K562 (cell line): Measurements from ENCODE around the gene PMP22. TPM values are rescaled to one million over a fixed set of nuclear protein-coding genes. Genes with fewer than 3 reads are reported as not detected.

Experiments used
- ATAC-seq: fragments of 200-7000 bp; cut with Tn5 transposase; 3 replicates; pipeline ENCODE4 v1.9.1; 2020; ENCODE audit warnings: moderate library complexity
- BruUV-seq: library from RNA; stranded (reverse); fragments of 400-500 nt; replicated peaks from 2 replicates; lab custom pipeline; 2021; lab: Mats Ljungman, UMichigan
- CTCF ChIA-PET: fragments of 300-600 bp; formaldehyde crosslinking; extraction: SDS; loops from one replicate; lab custom pipeline; 2021; ENCODE audit warnings: low intra/inter-chr PET ratio; lab: Yijun Ruan, JAX
- POLR2A ChIA-PET: fragments of 300-600, 350-650 bp; sonication (Branson Sonifier 250); formaldehyde crosslinking; extraction: SDS; loops from one replicate; lab custom pipeline; 2021; ENCODE audit warnings: antibody characterized with exemption, inconsistent platforms; lab: Yijun Ruan, JAX
- DNase-seq, 4 experiments: peaks; one replicate each; pipeline versions ENCODE4 v3.0.0 to v3.0.0-alpha.2; 2011 to 2018; ENCODE audit warnings: low spot score in 3 of 4, mixed read lengths in 3 of 4; ENCODE audit errors: extremely low read depth in 1 of 4
- FAIRE-seq: peaks from 2 replicates; lab custom pipeline; 2011; peaks lifted over from hg19 to GRCh38; lab: Jason Lieb, UNC
- H2AFZ ChIP-seq: 2 replicates; pipeline ENCODE4 v1.6.0; 2011; ENCODE audit warnings: low read depth, low read length, control low read depth, inconsistent platforms
- H3K27ac ChIP-seq: fragments of 200-600 bp; 3 replicates; pipeline ENCODE4 v1.8.0; 2011; ENCODE audit warnings: low read depth, mild to moderate bottlenecking, control low read depth, inconsistent platforms, low read length, moderate library complexity, mixed read lengths; ENCODE audit errors: extremely low read depth
- H3K27me3 ChIP-seq, 2 experiments: fragments of 300-600 bp in 1 of 2; 2 replicates in 1 of 2; 3 replicates in 1 of 2; pipeline versions ENCODE4 v1.6.0 to v1.8.0; 2011; ENCODE audit warnings: inconsistent platforms in 2 of 2, low read length in 2 of 2, mild to moderate bottlenecking in 1 of 2, mixed read lengths in 1 of 2, moderate library complexity in 1 of 2; ENCODE audit not compliant: control insufficient read depth in 2 of 2, insufficient read depth in 2 of 2
- H3K36me3 ChIP-seq: fragments of 300-600 bp; 3 replicates; pipeline ENCODE4 v1.8.0; 2011; ENCODE audit warnings: mild to moderate bottlenecking, low read length, inconsistent platforms; ENCODE audit not compliant: control insufficient read depth, insufficient read depth
- H3K4me1 ChIP-seq, 2 experiments: fragments of 200-600 bp in 1 of 2; replicated peaks in 1 of 2; 2 replicates in 1 of 2; 3 replicates in 1 of 2; pipeline versions ENCODE4 v1.5.1 to v1.8.0; 2011; ENCODE audit warnings: inconsistent platforms in 2 of 2, low read length in 2 of 2, mild to moderate bottlenecking in 1 of 2, mixed read lengths in 1 of 2, moderate library complexity in 1 of 2; ENCODE audit not compliant: control insufficient read depth in 2 of 2, insufficient read depth in 2 of 2
- H3K4me2 ChIP-seq: 2 replicates; pipeline ENCODE4 v1.6.1; 2011; ENCODE audit warnings: low read length, control low read depth, inconsistent platforms, mixed read lengths; ENCODE audit not compliant: insufficient read depth
- H3K4me3 ChIP-seq: fragments of 200-600 bp; sonication (generic), shearing (Covaris generic); 2 replicates; pipeline ENCODE4 v1.5.1; 2016; ENCODE audit warnings: control low read depth, inconsistent platforms
- H3K79me2 ChIP-seq: fragments of 200-600 bp; 3 replicates; pipeline ENCODE4 v1.8.0; 2011; ENCODE audit warnings: low read length, inconsistent platforms; ENCODE audit not compliant: control insufficient read depth, insufficient read depth
- H3K9ac ChIP-seq, 2 experiments: 2 replicates each; pipeline versions ENCODE4 v1.6.0 to v1.6.1; 2011; ENCODE audit warnings: low read depth in 2 of 2, low read length in 2 of 2, control low read depth in 1 of 2, inconsistent platforms in 1 of 2, mild to moderate bottlenecking in 1 of 2, mixed read lengths in 1 of 2; ENCODE audit not compliant: insufficient read depth in 1 of 2
- H3K9me1 ChIP-seq: one replicate; pipeline ENCODE4 v1.6.0; 2011; ENCODE audit warnings: inconsistent platforms, mild to moderate bottlenecking, low read length, moderate library complexity; ENCODE audit not compliant: control insufficient read depth, insufficient read depth
- H3K9me3 ChIP-seq: replicated peaks from 2 replicates; pipeline ENCODE4 v1.5.1; 2011; ENCODE audit warnings: low read depth, low read length, inconsistent platforms; ENCODE audit not compliant: control insufficient read depth, insufficient read depth
- H4K20me1 ChIP-seq: replicated peaks from 2 replicates; pipeline ENCODE4 v1.6.1; 2011; ENCODE audit warnings: low read length, inconsistent platforms, mixed read lengths; ENCODE audit not compliant: control insufficient read depth, insufficient read depth
- ARID3A ChIP-seq: IDR thresholded peaks from 2 replicates; pipeline ENCODE4 v1.6.1; 2012; ENCODE audit warnings: low read depth, low read length, improper control_type of control experiment, borderline replicate concordance
- CBFA2T2 ChIP-seq: fragments of 450-650 bp; conservative IDR thresholded peaks from 2 replicates; pipeline ENCODE4 v1.6.1; 2017; ENCODE audit warnings: mild to moderate bottlenecking
- CBX3 ChIP-seq, 2 experiments: IDR thresholded peaks; 1 replicate in 1 of 2; 2 replicates in 1 of 2; pipeline ENCODE4 v1.6.1; 2012; ENCODE audit warnings: inconsistent platforms in 2 of 2, low read length in 2 of 2, borderline replicate concordance in 1 of 2, control low read depth in 1 of 2
- CREB3 ChIP-seq: fragments of 450-650 bp; conservative IDR thresholded peaks from 2 replicates; pipeline ENCODE4 v1.6.1; 2016; ENCODE audit warnings: missing genetic modification characterization, low read depth, mild to moderate bottlenecking, missing compliant biosample characterization, moderate library complexity
- ESRRB ChIP-seq: fragments of 250-450 bp; sonication (Bioruptor Pico); IDR thresholded peaks from 2 replicates; pipeline ENCODE4 v1.5.0; 2020; ENCODE audit warnings: mild to moderate bottlenecking, moderate library complexity, borderline replicate concordance
- ETS1 ChIP-seq: conservative IDR thresholded peaks from 2 replicates; pipeline ENCODE4 v1.6.1; 2011; ENCODE audit warnings: low read depth, mild to moderate bottlenecking, low read length; ENCODE audit not compliant: control insufficient read depth
- MEF2A ChIP-seq: IDR thresholded peaks from 2 replicates; pipeline ENCODE4 v1.6.1; 2011; ENCODE audit warnings: low read depth, mild to moderate bottlenecking, low read length, moderate library complexity; ENCODE audit not compliant: control insufficient read depth
- NFE2L1 ChIP-seq: fragments of 450-650 bp; IDR thresholded peaks from 2 replicates; pipeline ENCODE4 v1.6.1; 2016; ENCODE audit warnings: missing genetic modification characterization, low read depth, mild to moderate bottlenecking, missing compliant biosample characterization, moderate library complexity, borderline replicate concordance
- PHF21A ChIP-seq: fragments of 450-650 bp; IDR thresholded peaks from 2 replicates; pipeline ENCODE4 v1.6.1; 2017; ENCODE audit warnings: low read depth, borderline replicate concordance
- POLR2AphosphoS5 ChIP-seq: IDR thresholded peaks from 2 replicates; pipeline ENCODE4 v1.6.1; 2011; ENCODE audit warnings: mild to moderate bottlenecking, low read depth, low read length, moderate library complexity; ENCODE audit not compliant: control insufficient read depth, insufficient read depth
- PTBP1 ChIP-seq: fragments of 200-400 bp; formaldehyde crosslinking; IDR thresholded peaks from 2 replicates; pipeline ENCODE4 v1.6.1; 2017; ENCODE audit warnings: low read depth, low read length
- SRF ChIP-seq, 2 experiments: fragments of 250-450, 450-650 bp in 1 of 2; sonication (Bioruptor Pico) in 1 of 2; sonication (generic) in 1 of 2; formaldehyde crosslinking; IDR thresholded peaks; 2 replicates each; pipeline versions ENCODE4 v1.5.0 to v1.5.1; 2020 to 2022; ENCODE audit warnings: mild to moderate bottlenecking in 1 of 2, missing genetic modification reagents in 1 of 2
- ZBTB2 ChIP-seq: fragments of 450-650 bp; IDR thresholded peaks from 2 replicates; pipeline ENCODE4 v1.6.1; 2016; ENCODE audit warnings: antibody characterized with exemption
- ZNF121 ChIP-seq: sonication (generic); formaldehyde crosslinking; conservative IDR thresholded peaks from 2 replicates; pipeline ENCODE4 v1.8.0; 2022; ENCODE audit warnings: missing genetic modification reagents
- ZNF253 ChIP-seq: fragments of 250-450 bp; sonication (Bioruptor Pico); conservative IDR thresholded peaks from 2 replicates; pipeline ENCODE4 v1.6.1; 2021; ENCODE audit warnings: mild to moderate bottlenecking
- WGBS: fragments of 100-300 bp; shearing (Covaris generic); methylation state at CpG from one replicate; pipeline ENCODE4 v1.1.6; 2016; ENCODE audit warnings: low coverage, mixed read lengths; ENCODE audit not compliant: insufficient coverage; ENCODE audit errors: missing lambda C conversion rate; 5-methylcytosine and 5-hydroxymethylcytosine counted together
- in situ Hi-C: fragments of 300-500 bp; cut with MboI; formaldehyde crosslinking; loops from 4 replicates; pipeline ENCODE4 v1.15.0; 2018; ENCODE audit warnings: inconsistent platforms, mixed read lengths
- intact Hi-C: fragments of 100-400 bp; cut with micrococcal nuclease; formaldehyde crosslinking; loops from 2 replicates; pipeline ENCODE4 v1.14.2; 2022
- polyA plus RNA-seq, 8 experiments: library from polyadenylated mRNA; depleted of rRNA in 4 of 8; stranded (reverse) in 5 of 8; unstranded in 3 of 8; fragments of >200 nt; fragmentation: Nextera tagmentation in 2 of 8; fragmentation: Illumina TruSeq in 1 of 8; extraction: Ambion mirVana in 2 of 8; extraction: Trizol in 1 of 8; gene quantifications; 2 replicates each; pipeline versions ENCODE4 v1.2.1 to v1.2.3, GENCODE V29; 2011 to 2014; ENCODE audit warnings: inconsistent platforms in 1 of 8, missing spikeins in 1 of 8
- total RNA-seq, 7 experiments: library from RNA; depleted of rRNA in 6 of 7; stranded (reverse); fragments of >200 nt in 6 of 7; fragmentation: Illumina TruSeq in 2 of 7; extraction: Trizol in 2 of 7; gene quantifications; 2 replicates each; pipeline versions ENCODE4 v1.2.1 to v1.2.3, GENCODE V29; 2011 to 2021; ENCODE audit warnings: low replicate concordance in 1 of 7
- TF ChIP-seq, protein P1 (sequence below): IDR thresholded peaks from 2 replicates; pipeline ENCODE4 v1.6.1; 2011; ENCODE audit not compliant: insufficient read length; ENCODE audit errors: extremely low read depth

Gene PMP22
- total and polyA plus RNA-seq, 9 of the 15 experiments (the other 6 are each of a cell fraction or from before 2014, with no cell fraction given), result 12.6 to 62.3 (median 25.8) TPM

DNA sequence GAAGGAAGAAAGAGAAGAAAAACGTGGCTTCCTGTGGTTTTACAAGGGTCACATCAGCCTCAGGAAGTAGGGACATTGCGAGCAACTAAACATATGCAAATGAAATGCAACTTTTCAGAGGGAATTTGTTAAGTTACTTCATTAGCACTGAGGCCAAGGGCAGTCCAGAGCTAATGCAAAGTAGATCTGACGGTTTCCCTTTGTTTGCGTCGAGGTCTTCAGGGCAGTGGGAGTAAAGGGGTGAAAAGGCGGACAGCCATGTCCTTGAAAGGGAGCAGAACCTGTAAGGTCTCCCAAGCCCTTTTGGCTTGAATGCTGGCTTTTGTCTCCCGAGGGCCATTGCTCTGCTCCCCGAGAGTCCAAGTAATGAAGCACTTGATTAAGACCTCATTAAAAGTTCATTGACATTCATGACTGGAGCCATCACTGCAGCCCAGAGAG, 85.0 kb downstream of the PMP22 start:
- Histone ChIP-seq H3K9ac (no peak overlapping the region), H2AFZ (peak overlapping the region; percentile 88), H4K20me1 (no peaks in the 10 kb centered on the region), H3K27me3 (no peaks in the 10 kb centered on the region; a peak in 1 of 5 replicates), H3K9me3 (no peaks in the 10 kb centered on the region), H3K4me2 (no peak overlapping the region), H3K4me1 (peaks cover under 1 to 19% of the 10 kb centered on the region in 2 experiments; a peak in 4 of 5 replicates), H3K4me3 (no peak overlapping the region), H3K79me2 (no peaks in the 10 kb centered on the region), H3K9me1 (no peaks in the 10 kb centered on the region), H3K27ac (no peak overlapping the region), H3K36me3 (no peaks in the 10 kb centered on the region)
- 61% methylated on average over 5 of the region's 8 CpGs for WGBS
- DNase-seq (no peak), FAIRE-seq (no peak), ATAC-seq (no peak)
- ChIA-PET POLR2A (no interaction called here), CTCF (no interaction called here)
- intact Hi-C loops (no loop called here), in situ Hi-C loops (no loop called here)
- no TSS peak for BruUV-seq
- TF ChIP-seq CBFA2T2 (no peak), MEF2A (no peak), SRF (CRISPR knock-in tag; IDR thresholded peaks at IDR 0.05) (no peak), ZNF253 (no peak), POLR2AphosphoS5 (0 out of 2 replicates have a peak, but pooled peaks have one; percentile 23), CREB3 (tag) (no peak), ESRRB (no peak), ZNF121 (CRISPR knock-in tag) (no peak), ARID3A (no peak), PTBP1 (no peak), PHF21A (no peak), CBX3 (IDR thresholded peaks at IDR 0.05; ENCODE audit: borderline replicate concordance in 1 of 2, low read length in 2 of 2) (no peak), ETS1 (no peak), ZBTB2 (no peak), NFE2L1 (no peak)
- TF ChIP-seq, protein P1, sequence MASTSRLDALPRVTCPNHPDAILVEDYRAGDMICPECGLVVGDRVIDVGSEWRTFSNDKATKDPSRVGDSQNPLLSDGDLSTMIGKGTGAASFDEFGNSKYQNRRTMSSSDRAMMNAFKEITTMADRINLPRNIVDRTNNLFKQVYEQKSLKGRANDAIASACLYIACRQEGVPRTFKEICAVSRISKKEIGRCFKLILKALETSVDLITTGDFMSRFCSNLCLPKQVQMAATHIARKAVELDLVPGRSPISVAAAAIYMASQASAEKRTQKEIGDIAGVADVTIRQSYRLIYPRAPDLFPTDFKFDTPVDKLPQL, result peak; percentile 65
